Suprapubic skin (tissue), 4 donors: ENCODE results near the gene BUD13.

Experiments
- CTCF ChIP-seq, 2 donors: fragments of 200-600 bp in 1 of 2; fragments of 450-650 bp in 1 of 2; sonication (generic) in 1 of 2; IDR thresholded peaks; one replicate each; pipeline ENCODE4 v1.5.1; 2016 to 2019; ENCODE audit warnings: antibody characterized with exemption in 2 of 2, mild to moderate bottlenecking in 1 of 2, moderate library complexity in 1 of 2
- EP300 ChIP-seq: sonication (generic); formaldehyde crosslinking; IDR thresholded peaks from one replicate; pipeline ENCODE4 v1.6.1; 2017; ENCODE audit warnings: antibody characterized with exemption
- POLR2A ChIP-seq, 2 donors: fragments of 450-650 bp; IDR thresholded peaks; one replicate each; pipeline ENCODE4 v1.6.1; 2017; ENCODE audit warnings: antibody characterized with exemption in 2 of 2, mild to moderate bottlenecking in 2 of 2, moderate library complexity in 2 of 2
- POLR2AphosphoS5 ChIP-seq, 3 donors: sonication (generic); formaldehyde crosslinking; IDR thresholded peaks; one replicate each; pipeline ENCODE4 v1.6.1; 2017; ENCODE audit warnings: antibody characterized with exemption in 3 of 3

GRCh38 chr11:116812109-116812508, 39.3 kb upstream of the BUD13 start:
- TF ChIP-seq CTCF (IDR thresholded peaks at IDR 0.05) (no peak), POLR2A (IDR thresholded peaks at IDR 0.05) (no peak), POLR2AphosphoS5 (IDR thresholded peaks at IDR 0.05) (no peak), EP300 (no peak)
